Measurements from ENCODE around the gene RHCG.

RHCG gene

GRCh38 chr15:89442671-89443307 is 53.6 kb downstream of the RHCG start:
- no peak for DNase-seq

DNA sequence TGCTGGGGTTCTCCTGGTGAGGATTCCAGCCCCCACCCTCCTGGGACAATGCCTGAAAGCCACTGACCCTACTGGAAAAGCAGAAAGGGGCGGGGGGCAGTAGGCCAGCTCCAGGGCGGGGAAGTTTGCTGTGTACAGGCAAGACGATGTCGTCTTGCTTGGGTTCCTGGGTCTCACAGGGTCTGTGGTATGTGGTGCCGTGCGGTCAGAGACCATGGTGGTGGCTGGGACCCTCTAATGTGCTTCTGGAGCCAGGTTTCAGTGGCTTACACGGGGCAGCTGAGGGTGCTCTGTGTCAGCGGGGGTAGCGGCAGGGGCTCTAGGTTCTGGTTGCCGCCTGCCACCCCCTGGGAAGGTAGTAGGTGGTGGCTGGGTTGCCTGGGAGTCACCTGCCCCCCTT is 54.2 kb downstream of the RHCG start:
- no peak for DNase-seq

DNA sequence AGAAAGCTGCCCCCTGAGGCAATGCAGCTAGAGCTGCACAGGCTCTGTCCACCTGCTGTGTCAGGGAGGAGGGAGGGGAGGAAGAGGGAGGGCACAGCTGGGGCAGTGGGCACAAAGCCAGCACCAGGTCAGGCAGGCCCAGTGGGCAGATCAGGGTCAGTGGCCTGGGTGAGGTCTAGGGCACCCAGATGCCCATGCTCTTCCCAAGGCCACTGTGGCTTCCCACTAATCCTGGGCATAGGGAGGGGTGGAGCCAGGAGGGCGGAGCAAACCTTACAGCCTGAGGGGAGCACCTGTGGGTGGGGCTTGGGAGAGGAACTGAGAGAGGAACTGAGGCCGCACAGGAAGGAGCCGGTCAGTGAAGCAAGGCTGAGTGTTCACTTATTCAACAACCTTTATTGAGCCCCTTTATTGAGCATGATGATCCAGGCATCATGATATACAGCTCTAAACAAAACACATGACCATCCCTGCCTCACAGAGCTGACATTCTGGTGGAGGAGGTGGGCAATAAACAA is 55.0 kb downstream of the RHCG start:
- DNase-seq, result no peak

- no peak for DNase-seq
These were observed 56.6 kb downstream of the RHCG start for GRCh38 chr15:89439764-89440163.

GRCh38 chr15:89436560-89437311 is 59.6 kb downstream of the RHCG start:
- DNase-seq, result no peak

DNA sequence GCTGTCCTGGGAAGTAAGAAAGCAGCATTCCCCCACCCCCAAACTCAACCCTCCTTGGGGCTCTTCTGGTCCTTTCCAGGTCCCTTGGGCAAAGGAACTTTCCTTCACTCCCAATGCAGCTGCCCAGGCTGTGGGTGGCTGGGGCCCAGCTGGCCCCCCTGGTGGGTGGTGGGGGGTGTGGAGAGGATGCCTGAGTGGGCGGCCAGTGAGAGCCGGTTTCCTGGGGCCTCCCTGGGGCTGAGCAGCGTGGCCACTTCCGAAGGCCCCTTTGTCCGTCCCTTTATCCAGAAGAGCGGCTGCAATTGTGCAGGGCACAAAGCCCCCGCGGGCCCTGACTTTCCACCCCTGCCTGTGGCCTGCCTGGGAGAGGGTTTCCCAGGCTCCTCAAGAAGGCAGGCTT is 61.0 kb downstream of the RHCG start:
- no peak for DNase-seq

- DNase-seq, result no peak
These were observed 62.7 kb downstream of the RHCG start for GRCh38 chr15:89433686-89434085.

DNA sequence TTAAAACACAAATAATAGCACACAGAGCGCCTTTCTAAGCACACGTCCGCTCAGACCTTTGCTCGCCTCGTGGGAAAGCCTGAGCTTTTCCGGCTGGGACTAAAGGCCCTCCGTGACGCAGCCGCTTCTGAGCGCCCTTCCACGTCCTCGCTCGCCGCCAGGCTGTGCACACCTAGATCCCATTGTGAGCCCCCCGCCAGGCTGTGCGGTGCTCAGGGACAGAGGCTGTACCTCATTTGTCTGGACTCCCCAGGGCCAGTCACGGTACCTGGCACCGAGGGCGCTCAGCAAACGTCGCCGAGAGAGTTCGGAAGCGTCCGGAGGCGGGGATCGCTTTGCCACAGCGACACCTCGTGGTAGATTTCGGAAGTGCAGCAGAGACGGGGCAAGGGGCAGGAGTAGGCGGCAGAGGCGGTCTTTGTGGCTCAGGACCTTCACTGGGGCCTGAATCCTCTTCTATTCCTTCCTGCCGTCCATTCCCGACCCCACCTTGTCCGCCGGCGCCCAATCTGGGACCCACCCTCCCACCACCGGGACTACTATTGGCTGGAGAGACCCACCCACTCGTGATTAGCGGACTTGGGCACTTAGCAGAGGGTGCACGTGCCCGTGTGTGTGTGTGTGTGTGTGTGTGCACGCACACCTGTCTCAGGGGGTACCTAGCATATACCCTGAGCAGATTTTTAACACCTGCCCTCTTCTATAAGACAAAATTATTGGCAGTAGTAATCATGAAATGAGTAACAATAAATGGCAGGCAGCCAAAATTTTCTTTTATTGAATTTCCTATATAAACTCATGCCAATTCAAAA is 65.6 kb downstream of the RHCG start:
- peak; percentile 31 for DNase-seq

- no peak for DNase-seq
These were observed 66.4 kb downstream of the RHCG start for GRCh38 chr15:89429986-89430385.

- no peak for DNase-seq
These were observed 67.4 kb downstream of the RHCG start for GRCh38 chr15:89429023-89429422.

DNA sequence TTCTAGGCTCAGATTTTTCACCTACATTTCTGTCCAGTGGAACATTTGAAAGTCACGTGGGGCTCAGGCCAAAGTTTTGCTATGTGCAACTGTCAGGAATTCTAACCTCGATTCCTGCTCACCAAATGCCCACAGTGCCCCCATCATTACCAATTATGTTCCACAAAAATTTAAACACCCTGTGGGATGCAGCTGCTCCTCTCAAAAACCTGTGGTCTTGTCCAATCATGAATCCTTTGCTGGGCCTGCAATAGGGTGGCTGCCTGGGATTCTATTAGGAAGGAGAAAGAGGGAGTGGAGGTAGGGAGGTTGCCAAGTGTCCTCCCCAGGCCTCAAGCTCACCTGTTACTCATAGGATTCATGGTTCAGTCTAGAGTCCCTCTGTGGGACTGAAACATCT is 68.1 kb downstream of the RHCG start:
- DNase-seq, result no peak

GRCh38 chr15:89426500-89426899 is 69.9 kb downstream of the RHCG start:
- DNase-seq, result no peak

- no peak for DNase-seq
These were observed 72.4 kb downstream of the RHCG start for GRCh38 chr15:89423981-89424380.
